WTC11 (cell line): ENCODE data around the gene TEC. TPM values are rescaled to one million over a fixed set of nuclear protein-coding genes. Genes with fewer than 3 reads are reported as not detected.

Source experiments
- ATAC-seq: fragments of 200-7000 bp; cut with Tn5 transposase; 2 replicates; pipeline ENCODE4 v1.10.0; 2021; ENCODE audit warnings: mild to moderate bottlenecking, moderate library complexity
- CTCF ChIA-PET: fragments of 300-600 bp; sonication (Branson Sonifier 250); formaldehyde crosslinking; loops from one replicate; lab custom pipeline; 2021; ENCODE audit warnings: antibody characterized with exemption; lab: Charles Lee
- POLR2A ChIA-PET: fragments of 350-600 bp; sonication (Branson Sonifier 250); formaldehyde crosslinking; loops from one replicate; lab custom pipeline; 2021; ENCODE audit warnings: antibody characterized with exemption; lab: Charles Lee
- DNase-seq: peaks from one replicate; pipeline ENCODE4 v3.0.0; 2021; ENCODE audit warnings: low spot score
- H3K27ac Mint-ChIP-seq: 2 replicates; pipeline ENCODE4 v1.8.0; 2021; ENCODE audit warnings: mixed read lengths
- H3K27me3 Mint-ChIP-seq: 2 replicates; pipeline ENCODE4 v1.8.0; 2021; ENCODE audit warnings: low read depth, mild to moderate bottlenecking, moderate library complexity, mixed read lengths
- H3K36me3 Mint-ChIP-seq: 2 replicates; pipeline ENCODE4 v1.8.0; 2021; ENCODE audit warnings: mixed read lengths
- H3K4me1 Mint-ChIP-seq: 2 replicates; pipeline ENCODE4 v1.8.0; 2022; ENCODE audit warnings: mixed read lengths
- H3K4me3 Mint-ChIP-seq: 2 replicates; pipeline ENCODE4 v1.8.0; 2021; ENCODE audit warnings: mild to moderate bottlenecking, moderate library complexity, mixed read lengths
- H3K9me3 Mint-ChIP-seq: 2 replicates; pipeline ENCODE4 v1.8.0; 2021; ENCODE audit warnings: mixed read lengths
- ESRRA ChIP-seq: sonication (generic); formaldehyde crosslinking; IDR thresholded peaks from 2 replicates; pipeline ENCODE4 v1.8.1; 2022; ENCODE audit warnings: mild to moderate bottlenecking, missing genetic modification reagents, borderline replicate concordance
- ETV6 ChIP-seq: sonication (generic); formaldehyde crosslinking; IDR thresholded peaks from 2 replicates; pipeline ENCODE4 v1.8.1; 2022; ENCODE audit warnings: mild to moderate bottlenecking, missing genetic modification reagents
- GABPB1 ChIP-seq: sonication (generic); formaldehyde crosslinking; IDR thresholded peaks from 2 replicates; pipeline ENCODE4 v1.8.1; 2023; ENCODE audit warnings: mild to moderate bottlenecking, missing genetic modification reagents
- GTF2I ChIP-seq: fragments of 250-450 bp; sonication (Bioruptor Pico); conservative IDR thresholded peaks from 2 replicates; pipeline ENCODE4 v1.4.0; 2021; ENCODE audit warnings: mild to moderate bottlenecking
- HMGA2 ChIP-seq: fragments of 250-450 bp; sonication (Bioruptor Pico); IDR thresholded peaks from 2 replicates; pipeline ENCODE4 v1.4.0; 2021; ENCODE audit warnings: mild to moderate bottlenecking, moderate library complexity
- MYBL2 ChIP-seq: sonication (generic); formaldehyde crosslinking; IDR thresholded peaks from 2 replicates; pipeline ENCODE4 v1.8.1; 2023; ENCODE audit warnings: mild to moderate bottlenecking, moderate library complexity, missing genetic modification reagents
- NR1H2 ChIP-seq: sonication (generic); formaldehyde crosslinking; IDR thresholded peaks from 2 replicates; pipeline ENCODE4 v1.9.0; 2021; ENCODE audit warnings: mild to moderate bottlenecking, moderate library complexity, missing genetic modification reagents
- NR2C2 ChIP-seq: sonication (generic); formaldehyde crosslinking; IDR thresholded peaks from 2 replicates; pipeline ENCODE4 v1.8.0; 2022; ENCODE audit warnings: mild to moderate bottlenecking, missing genetic modification reagents
- TCF7 ChIP-seq: sonication (generic); formaldehyde crosslinking; IDR thresholded peaks from 2 replicates; pipeline ENCODE4 v1.8.0; 2022; ENCODE audit warnings: mild to moderate bottlenecking, low read depth, missing genetic modification reagents, moderate library complexity
- TEAD4 ChIP-seq: sonication (generic); formaldehyde crosslinking; IDR thresholded peaks from 2 replicates; pipeline ENCODE4 v1.8.0; 2022; ENCODE audit warnings: mild to moderate bottlenecking, missing genetic modification reagents
- ZNF121 ChIP-seq: sonication (generic); formaldehyde crosslinking; IDR thresholded peaks from 2 replicates; pipeline ENCODE4 v1.8.0; 2023; ENCODE audit warnings: missing genetic modification reagents
- ZNF396 ChIP-seq: fragments of 250-450 bp; sonication (Bioruptor Pico); IDR thresholded peaks from 2 replicates; pipeline ENCODE4 v1.8.0; 2021; ENCODE audit warnings: mild to moderate bottlenecking, moderate library complexity, borderline replicate concordance
- ZNF671 ChIP-seq: fragments of 250-450 bp; sonication (Bioruptor Pico); IDR thresholded peaks from 2 replicates; pipeline ENCODE4 v1.8.0; 2021; ENCODE audit warnings: mild to moderate bottlenecking
- total RNA-seq: library from RNA; stranded (reverse); gene quantifications from 3 replicates; pipeline ENCODE4 v1.2.3, GENCODE V29; 2021
- TF ChIP-seq, protein P1 (sequence below): sonication (generic); formaldehyde crosslinking; conservative IDR thresholded peaks from 2 replicates; pipeline ENCODE4 v1.8.1; 2023; ENCODE audit warnings: mild to moderate bottlenecking, low read depth, missing genetic modification reagents, moderate library complexity
- TF ChIP-seq, protein P2 (sequence below): sonication (generic); formaldehyde crosslinking; IDR thresholded peaks from 2 replicates; pipeline ENCODE4 v1.8.1; 2022; ENCODE audit warnings: low read depth, missing genetic modification reagents, borderline replicate concordance
- TF ChIP-seq, protein P3 (sequence below): sonication (generic); formaldehyde crosslinking; IDR thresholded peaks from 2 replicates; pipeline ENCODE4 v1.8.1; 2022; ENCODE audit warnings: missing genetic modification reagents, borderline replicate concordance
- TF ChIP-seq, protein P4 (sequence below): sonication (generic); formaldehyde crosslinking; IDR thresholded peaks from 2 replicates; pipeline ENCODE4 v1.8.1; 2023; ENCODE audit warnings: mild to moderate bottlenecking, missing genetic modification reagents, moderate library complexity
- TF ChIP-seq, protein P5 (sequence below): sonication (generic); formaldehyde crosslinking; IDR thresholded peaks from 2 replicates; pipeline ENCODE4 v1.8.1; 2023; ENCODE audit warnings: mild to moderate bottlenecking, missing genetic modification reagents

Gene TEC
- total RNA-seq, 1 experiment from 2014 or later: 8.8 TPM

DNA sequence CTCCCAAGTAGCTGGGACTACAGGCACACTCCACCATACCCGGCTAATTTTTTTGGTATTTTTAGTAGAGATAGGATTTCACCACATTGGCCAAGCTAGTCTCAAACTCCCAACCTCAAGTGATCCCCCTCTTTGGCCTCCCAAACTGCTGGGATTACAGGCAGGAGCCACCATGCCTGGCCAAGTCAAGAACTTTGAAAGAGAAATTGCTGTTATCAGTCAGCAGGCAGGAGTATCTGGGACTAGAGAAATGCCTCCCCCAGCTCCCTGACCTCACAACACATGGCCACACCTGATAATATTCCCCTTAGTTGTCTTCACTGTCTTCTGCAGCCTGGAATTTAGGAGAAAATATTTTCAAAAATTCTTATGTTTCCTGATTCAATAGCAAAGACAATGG lies 143.0 kb downstream of the TEC start (continued):
- TF ChIP-seq, protein P1, sequence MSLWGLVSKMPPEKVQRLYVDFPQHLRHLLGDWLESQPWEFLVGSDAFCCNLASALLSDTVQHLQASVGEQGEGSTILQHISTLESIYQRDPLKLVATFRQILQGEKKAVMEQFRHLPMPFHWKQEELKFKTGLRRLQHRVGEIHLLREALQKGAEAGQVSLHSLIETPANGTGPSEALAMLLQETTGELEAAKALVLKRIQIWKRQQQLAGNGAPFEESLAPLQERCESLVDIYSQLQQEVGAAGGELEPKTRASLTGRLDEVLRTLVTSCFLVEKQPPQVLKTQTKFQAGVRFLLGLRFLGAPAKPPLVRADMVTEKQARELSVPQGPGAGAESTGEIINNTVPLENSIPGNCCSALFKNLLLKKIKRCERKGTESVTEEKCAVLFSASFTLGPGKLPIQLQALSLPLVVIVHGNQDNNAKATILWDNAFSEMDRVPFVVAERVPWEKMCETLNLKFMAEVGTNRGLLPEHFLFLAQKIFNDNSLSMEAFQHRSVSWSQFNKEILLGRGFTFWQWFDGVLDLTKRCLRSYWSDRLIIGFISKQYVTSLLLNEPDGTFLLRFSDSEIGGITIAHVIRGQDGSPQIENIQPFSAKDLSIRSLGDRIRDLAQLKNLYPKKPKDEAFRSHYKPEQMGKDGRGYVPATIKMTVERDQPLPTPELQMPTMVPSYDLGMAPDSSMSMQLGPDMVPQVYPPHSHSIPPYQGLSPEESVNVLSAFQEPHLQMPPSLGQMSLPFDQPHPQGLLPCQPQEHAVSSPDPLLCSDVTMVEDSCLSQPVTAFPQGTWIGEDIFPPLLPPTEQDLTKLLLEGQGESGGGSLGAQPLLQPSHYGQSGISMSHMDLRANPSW (CRISPR knock-in tag): no peak
- TF ChIP-seq HMGA2 (CRISPR knock-in tag): no peak
- TF ChIP-seq, protein P2, sequence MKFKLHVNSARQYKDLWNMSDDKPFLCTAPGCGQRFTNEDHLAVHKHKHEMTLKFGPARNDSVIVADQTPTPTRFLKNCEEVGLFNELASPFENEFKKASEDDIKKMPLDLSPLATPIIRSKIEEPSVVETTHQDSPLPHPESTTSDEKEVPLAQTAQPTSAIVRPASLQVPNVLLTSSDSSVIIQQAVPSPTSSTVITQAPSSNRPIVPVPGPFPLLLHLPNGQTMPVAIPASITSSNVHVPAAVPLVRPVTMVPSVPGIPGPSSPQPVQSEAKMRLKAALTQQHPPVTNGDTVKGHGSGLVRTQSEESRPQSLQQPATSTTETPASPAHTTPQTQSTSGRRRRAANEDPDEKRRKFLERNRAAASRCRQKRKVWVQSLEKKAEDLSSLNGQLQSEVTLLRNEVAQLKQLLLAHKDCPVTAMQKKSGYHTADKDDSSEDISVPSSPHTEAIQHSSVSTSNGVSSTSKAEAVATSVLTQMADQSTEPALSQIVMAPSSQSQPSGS (CRISPR knock-in tag): no peak

DNA sequence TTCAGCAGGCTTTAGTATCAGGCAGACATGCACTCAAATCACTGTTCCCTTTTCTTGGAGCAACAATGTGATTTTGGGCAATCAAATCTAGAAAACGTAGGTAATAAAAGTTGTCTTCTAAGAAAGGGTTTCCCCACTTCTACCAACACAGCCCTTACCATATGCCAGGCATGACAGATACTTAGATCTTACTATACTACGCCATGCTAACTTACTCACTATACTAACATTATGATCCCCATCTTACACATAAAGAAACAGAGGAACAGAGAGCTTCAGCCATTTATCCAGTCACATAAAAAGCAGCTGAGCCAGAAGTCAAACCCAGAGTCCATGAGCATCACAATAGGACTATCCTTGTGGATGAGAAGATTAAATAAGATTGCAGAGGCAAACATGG lies 144.8 kb downstream of the TEC start:
- Mint-ChIP-seq H3K9me3 (0 out of 2 replicates have a peak, but pooled peaks cover 3% of the 10 kb centered on the region), H3K27me3 (peaks cover 3% of the 10 kb centered on the region; the same call in 1 of the 2 replicates), H3K4me1 (peaks cover 44% of the 10 kb centered on the region), H3K4me3 (no peak overlapping the region), H3K36me3 (peaks cover 4% of the 10 kb centered on the region), H3K27ac (no peak overlapping the region)
- CTCF ChIA-PET: interaction anchor here (0.7 kb wide), 1 partner anchor 52 kb away, joined by 3 read pairs; no protein-coding TSS in a partner anchor
- TF ChIP-seq TEAD4 (CRISPR knock-in tag): no peak
- no peak for TF ChIP-seq ZNF671 (CRISPR knock-in tag)
- no peak for TF ChIP-seq NR2C2 (CRISPR knock-in tag)
- TF ChIP-seq, protein P3, sequence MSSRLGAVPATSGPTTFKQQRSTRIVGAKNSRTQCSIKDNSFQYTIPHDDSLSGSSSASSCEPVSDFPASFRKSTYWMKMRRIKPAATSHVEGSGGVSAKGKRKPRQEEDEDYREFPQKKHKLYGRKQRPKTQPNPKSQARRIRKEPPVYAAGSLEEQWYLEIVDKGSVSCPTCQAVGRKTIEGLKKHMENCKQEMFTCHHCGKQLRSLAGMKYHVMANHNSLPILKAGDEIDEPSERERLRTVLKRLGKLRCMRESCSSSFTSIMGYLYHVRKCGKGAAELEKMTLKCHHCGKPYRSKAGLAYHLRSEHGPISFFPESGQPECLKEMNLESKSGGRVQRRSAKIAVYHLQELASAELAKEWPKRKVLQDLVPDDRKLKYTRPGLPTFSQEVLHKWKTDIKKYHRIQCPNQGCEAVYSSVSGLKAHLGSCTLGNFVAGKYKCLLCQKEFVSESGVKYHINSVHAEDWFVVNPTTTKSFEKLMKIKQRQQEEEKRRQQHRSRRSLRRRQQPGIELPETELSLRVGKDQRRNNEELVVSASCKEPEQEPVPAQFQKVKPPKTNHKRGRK (CRISPR knock-in tag): no peak
- TF ChIP-seq ZNF121 (CRISPR knock-in tag): no peak
- TF ChIP-seq, protein P4, sequence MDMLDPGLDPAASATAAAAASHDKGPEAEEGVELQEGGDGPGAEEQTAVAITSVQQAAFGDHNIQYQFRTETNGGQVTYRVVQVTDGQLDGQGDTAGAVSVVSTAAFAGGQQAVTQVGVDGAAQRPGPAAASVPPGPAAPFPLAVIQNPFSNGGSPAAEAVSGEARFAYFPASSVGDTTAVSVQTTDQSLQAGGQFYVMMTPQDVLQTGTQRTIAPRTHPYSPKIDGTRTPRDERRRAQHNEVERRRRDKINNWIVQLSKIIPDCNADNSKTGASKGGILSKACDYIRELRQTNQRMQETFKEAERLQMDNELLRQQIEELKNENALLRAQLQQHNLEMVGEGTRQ: no peak
- TF ChIP-seq ESRRA (CRISPR knock-in tag): no peak
- TF ChIP-seq TCF7 (CRISPR knock-in tag): no peak
- no peak for TF ChIP-seq GTF2I (CRISPR knock-in tag)
- TF ChIP-seq NR1H2 (CRISPR knock-in tag): no peak
- TF ChIP-seq MYBL2 (CRISPR knock-in tag): no peak
- TF ChIP-seq, protein P5, sequence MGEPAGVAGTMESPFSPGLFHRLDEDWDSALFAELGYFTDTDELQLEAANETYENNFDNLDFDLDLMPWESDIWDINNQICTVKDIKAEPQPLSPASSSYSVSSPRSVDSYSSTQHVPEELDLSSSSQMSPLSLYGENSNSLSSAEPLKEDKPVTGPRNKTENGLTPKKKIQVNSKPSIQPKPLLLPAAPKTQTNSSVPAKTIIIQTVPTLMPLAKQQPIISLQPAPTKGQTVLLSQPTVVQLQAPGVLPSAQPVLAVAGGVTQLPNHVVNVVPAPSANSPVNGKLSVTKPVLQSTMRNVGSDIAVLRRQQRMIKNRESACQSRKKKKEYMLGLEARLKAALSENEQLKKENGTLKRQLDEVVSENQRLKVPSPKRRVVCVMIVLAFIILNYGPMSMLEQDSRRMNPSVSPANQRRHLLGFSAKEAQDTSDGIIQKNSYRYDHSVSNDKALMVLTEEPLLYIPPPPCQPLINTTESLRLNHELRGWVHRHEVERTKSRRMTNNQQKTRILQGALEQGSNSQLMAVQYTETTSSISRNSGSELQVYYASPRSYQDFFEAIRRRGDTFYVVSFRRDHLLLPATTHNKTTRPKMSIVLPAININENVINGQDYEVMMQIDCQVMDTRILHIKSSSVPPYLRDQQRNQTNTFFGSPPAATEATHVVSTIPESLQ (CRISPR knock-in tag): no peak
- no peak for TF ChIP-seq ZNF396 (CRISPR knock-in tag)
- TF ChIP-seq ETV6: no peak
- no peak for TF ChIP-seq GABPB1 (CRISPR knock-in tag)
- DNase-seq: no peak
- POLR2A ChIA-PET: no interaction called here
- no peak for ATAC-seq
